GM23338 (cell line): Measurements from ENCODE around the gene ANKMY2.

ENCODE experiments used
- CREB1 ChIP-seq: fragments of 250-450 bp; sonication (Bioruptor Pico); IDR thresholded peaks from 2 replicates; pipeline ENCODE4 v1.5.0; 2020; ENCODE audit warnings: low read depth, mild to moderate bottlenecking, moderate library complexity
- EZH2 ChIP-seq: fragments of 200-600 bp; sonication (generic); IDR thresholded peaks from one replicate; pipeline ENCODE4 v1.8.0; 2017; ENCODE audit warnings: antibody characterized with exemption, mild to moderate bottlenecking, low read depth; ENCODE audit not compliant: unreplicated experiment
- EZH2phosphoT487 ChIP-seq: fragments of 200-600 bp; sonication (generic); IDR thresholded peaks from one replicate; pipeline ENCODE4 v1.8.1; 2018; ENCODE audit warnings: antibody characterized with exemption; ENCODE audit not compliant: unreplicated experiment
- POLR2AphosphoS5 ChIP-seq: IDR thresholded peaks from 2 replicates; pipeline ENCODE4 v1.6.1; 2016; ENCODE audit warnings: antibody characterized with exemption, low read depth
- TF ChIP-seq, protein P1 (sequence below), 2 experiments: fragments of 200-600 bp in 1 of 2; sonication (generic) in 1 of 2; conservative IDR thresholded peaks; 2 replicates each; pipeline versions ENCODE4 v1.5.1 to v1.6.1; 2016 to 2017; ENCODE audit warnings: antibody characterized with exemption in 2 of 2, low read depth in 2 of 2, mild to moderate bottlenecking in 2 of 2, moderate library complexity in 1 of 2

DNA sequence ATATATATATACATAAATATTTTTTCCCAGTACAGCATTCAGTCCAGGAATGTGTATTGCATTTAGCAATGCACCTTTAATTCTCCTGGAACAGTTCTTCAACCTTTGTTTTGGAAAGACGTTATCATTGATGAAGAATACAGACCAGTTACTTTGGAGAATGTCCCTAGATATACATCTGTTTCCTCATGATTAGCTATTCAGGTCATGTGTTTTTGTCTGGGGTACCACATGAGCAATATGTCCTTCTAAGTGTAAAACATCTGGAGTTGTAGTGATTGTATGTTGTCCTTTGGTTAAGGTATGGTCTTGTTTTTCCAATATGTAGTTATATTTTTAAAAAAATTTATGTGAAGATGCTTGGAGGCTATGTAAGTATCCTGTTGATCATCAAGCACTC, 10.6 kb upstream of the ANKMY2 start:
- TF ChIP-seq POLR2AphosphoS5 = no peak
- TF ChIP-seq, protein P1, sequence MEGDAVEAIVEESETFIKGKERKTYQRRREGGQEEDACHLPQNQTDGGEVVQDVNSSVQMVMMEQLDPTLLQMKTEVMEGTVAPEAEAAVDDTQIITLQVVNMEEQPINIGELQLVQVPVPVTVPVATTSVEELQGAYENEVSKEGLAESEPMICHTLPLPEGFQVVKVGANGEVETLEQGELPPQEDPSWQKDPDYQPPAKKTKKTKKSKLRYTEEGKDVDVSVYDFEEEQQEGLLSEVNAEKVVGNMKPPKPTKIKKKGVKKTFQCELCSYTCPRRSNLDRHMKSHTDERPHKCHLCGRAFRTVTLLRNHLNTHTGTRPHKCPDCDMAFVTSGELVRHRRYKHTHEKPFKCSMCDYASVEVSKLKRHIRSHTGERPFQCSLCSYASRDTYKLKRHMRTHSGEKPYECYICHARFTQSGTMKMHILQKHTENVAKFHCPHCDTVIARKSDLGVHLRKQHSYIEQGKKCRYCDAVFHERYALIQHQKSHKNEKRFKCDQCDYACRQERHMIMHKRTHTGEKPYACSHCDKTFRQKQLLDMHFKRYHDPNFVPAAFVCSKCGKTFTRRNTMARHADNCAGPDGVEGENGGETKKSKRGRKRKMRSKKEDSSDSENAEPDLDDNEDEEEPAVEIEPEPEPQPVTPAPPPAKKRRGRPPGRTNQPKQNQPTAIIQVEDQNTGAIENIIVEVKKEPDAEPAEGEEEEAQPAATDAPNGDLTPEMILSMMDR (conservative IDR thresholded peaks at IDR 0.05; ENCODE audit: low read depth in 2 of 2) = no peak
- no peak for TF ChIP-seq EZH2
- no peak for TF ChIP-seq CREB1 (CRISPR knock-in tag)
- no peak for TF ChIP-seq EZH2phosphoT487
